NK-92 (cell line): ENCODE measurements around the gene CFAP20DC.
"Not testable (repeated sequence)": the region's sequence is repeated elsewhere in the genome, so short reads cannot be mapped to it uniquely, and the experiment has no call there.

Experiments
- DNase-seq: peaks from one replicate; lab custom pipeline; 2025; ENCODE audit not compliant: unreplicated experiment; lab: John Stamatoyannopoulos, UW

CFAP20DC gene

GRCh38 chr3:59023612-59024011, 26.2 kb downstream of the CFAP20DC start:
- DNase-seq, result no peak

GRCh38 chr3:59017617-59017984, 32.2 kb downstream of the CFAP20DC start:
- no peak for DNase-seq

- no peak for DNase-seq
Measured at GRCh38 chr3:59016930-59017616, 32.8 kb downstream of the CFAP20DC start.

GRCh38 chr3:59013611-59014010, 36.2 kb downstream of the CFAP20DC start:
- DNase-seq, result no peak

- no peak for DNase-seq
Measured at GRCh38 chr3:59006634-59007517, 42.9 kb downstream of the CFAP20DC start.

GRCh38 chr3:59001675-59002074, 48.1 kb downstream of the CFAP20DC start:
- no peak for DNase-seq

- no peak for DNase-seq
Measured at GRCh38 chr3:58999774-59000160, 50.1 kb downstream of the CFAP20DC start.

GRCh38 chr3:58999134-58999773, 50.6 kb downstream of the CFAP20DC start:
- no peak for DNase-seq

GRCh38 chr3:58998476-58999117, 51.2 kb downstream of the CFAP20DC start:
- no peak for DNase-seq

- no peak for DNase-seq
Measured at GRCh38 chr3:58996730-58997129, 53.1 kb downstream of the CFAP20DC start.

GRCh38 chr3:58994746-58995330, 55.0 kb downstream of the CFAP20DC start:
- no peak for DNase-seq

GRCh38 chr3:58993547-58993946, 56.3 kb downstream of the CFAP20DC start:
- DNase-seq, result no peak

GRCh38 chr3:58991623-58992022, 58.2 kb downstream of the CFAP20DC start:
- no peak for DNase-seq

- DNase-seq, result no peak
Measured at GRCh38 chr3:58991026-58991425, 58.8 kb downstream of the CFAP20DC start.

GRCh38 chr3:58989955-58990354, 59.9 kb downstream of the CFAP20DC start:
- DNase-seq, result no peak

- DNase-seq, result no peak
Measured at GRCh38 chr3:58989163-58989562, 60.7 kb downstream of the CFAP20DC start.

- no peak for DNase-seq
Measured at GRCh38 chr3:58988041-58988440, 61.8 kb downstream of the CFAP20DC start.

GRCh38 chr3:58986654-58987053, 63.2 kb downstream of the CFAP20DC start:
- no peak for DNase-seq

- no peak for DNase-seq
Measured at GRCh38 chr3:58979840-58980239, 70.0 kb downstream of the CFAP20DC start.

- DNase-seq, result no peak
Measured at GRCh38 chr3:58973796-58974195, 76.0 kb downstream of the CFAP20DC start.

GRCh38 chr3:58967866-58968265, 82.0 kb downstream of the CFAP20DC start:
- not testable (repeated sequence) for DNase-seq
